Measurements from ENCODE around the gene TPM2.

DNA sequence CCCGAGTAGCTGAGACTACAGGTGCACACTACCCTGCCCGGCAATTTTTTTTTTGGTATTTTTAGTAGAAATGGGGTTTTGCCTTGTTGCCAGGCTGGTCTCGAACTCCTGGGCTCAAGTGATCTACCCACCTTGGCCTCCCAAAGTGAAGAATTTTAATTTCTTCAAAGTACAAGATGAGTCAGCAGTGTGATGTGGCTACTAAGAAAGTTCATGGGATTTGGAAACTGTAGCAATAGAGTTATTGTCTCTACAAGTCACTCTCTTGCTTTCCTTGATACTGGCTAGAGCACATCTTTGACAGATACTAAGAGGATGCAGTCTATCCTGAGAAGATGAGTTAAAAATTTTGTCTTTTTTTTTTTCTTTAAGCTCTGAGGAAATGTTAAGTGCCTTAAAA is 44.4 kb upstream of the TPM2 start:
- TF ChIP-seq POLR2A (IDR thresholded peaks at IDR 0.05) = no peak
- TF ChIP-seq, protein P1, sequence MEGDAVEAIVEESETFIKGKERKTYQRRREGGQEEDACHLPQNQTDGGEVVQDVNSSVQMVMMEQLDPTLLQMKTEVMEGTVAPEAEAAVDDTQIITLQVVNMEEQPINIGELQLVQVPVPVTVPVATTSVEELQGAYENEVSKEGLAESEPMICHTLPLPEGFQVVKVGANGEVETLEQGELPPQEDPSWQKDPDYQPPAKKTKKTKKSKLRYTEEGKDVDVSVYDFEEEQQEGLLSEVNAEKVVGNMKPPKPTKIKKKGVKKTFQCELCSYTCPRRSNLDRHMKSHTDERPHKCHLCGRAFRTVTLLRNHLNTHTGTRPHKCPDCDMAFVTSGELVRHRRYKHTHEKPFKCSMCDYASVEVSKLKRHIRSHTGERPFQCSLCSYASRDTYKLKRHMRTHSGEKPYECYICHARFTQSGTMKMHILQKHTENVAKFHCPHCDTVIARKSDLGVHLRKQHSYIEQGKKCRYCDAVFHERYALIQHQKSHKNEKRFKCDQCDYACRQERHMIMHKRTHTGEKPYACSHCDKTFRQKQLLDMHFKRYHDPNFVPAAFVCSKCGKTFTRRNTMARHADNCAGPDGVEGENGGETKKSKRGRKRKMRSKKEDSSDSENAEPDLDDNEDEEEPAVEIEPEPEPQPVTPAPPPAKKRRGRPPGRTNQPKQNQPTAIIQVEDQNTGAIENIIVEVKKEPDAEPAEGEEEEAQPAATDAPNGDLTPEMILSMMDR (IDR thresholded peaks at IDR 0.05) = no peak

All from gastroesophageal sphincter (tissue), 3 donors.